Large intestine (tissue), 3 donors: ENCODE data around the gene THEM4. TPM values are rescaled to one million over a fixed set of nuclear protein-coding genes. Genes with fewer than 3 reads are reported as not detected.
A peak's percentile ranks its signal among the peaks of the same experiment; 100 is the strongest.

Experiments used
- DNase-seq, 2 donors: peaks; one replicate each; pipeline versions ENCODE4 v3.0.0 to v3.0.0-alpha.2; 2013
- H3K27ac ChIP-seq: one replicate; pipeline ENCODE4 v1.5.1; 2013; ENCODE audit warnings: low read length
- H3K27me3 ChIP-seq: 2 replicates; pipeline ENCODE4 v1.6.1; 2013; ENCODE audit warnings: low read length; ENCODE audit not compliant: control insufficient read depth, insufficient read depth
- H3K36me3 ChIP-seq: 2 replicates; pipeline ENCODE4 v1.6.1; 2013; ENCODE audit warnings: low read length; ENCODE audit not compliant: control insufficient read depth, insufficient read depth
- H3K4me1 ChIP-seq: one replicate; pipeline ENCODE4 v1.6.1; 2013; ENCODE audit warnings: low read length; ENCODE audit not compliant: control insufficient read depth, insufficient read depth
- H3K4me3 ChIP-seq: one replicate; pipeline ENCODE4 v1.5.1; 2013; ENCODE audit warnings: low read length
- H3K9me3 ChIP-seq: one replicate; pipeline ENCODE4 v1.6.1; 2013; ENCODE audit warnings: mild to moderate bottlenecking, low read depth, low read length, moderate library complexity; ENCODE audit not compliant: control insufficient read depth
- WGBS: methylation state at CpG from one replicate; pipeline ENCODE4 v1.1.5; 2013; ENCODE audit warnings: low lambda C conversion rate; ENCODE audit not compliant: insufficient coverage; 5-methylcytosine and 5-hydroxymethylcytosine counted together
- polyA plus RNA-seq: library from polyadenylated mRNA; unstranded; fragments of 120-200 nt; gene quantifications from one replicate; pipeline ENCODE4 v1.2.1, GENCODE V29; 2013

The THEM4 gene
- polyA plus RNA-seq, 1 donor, result 40.7 TPM

DNA sequence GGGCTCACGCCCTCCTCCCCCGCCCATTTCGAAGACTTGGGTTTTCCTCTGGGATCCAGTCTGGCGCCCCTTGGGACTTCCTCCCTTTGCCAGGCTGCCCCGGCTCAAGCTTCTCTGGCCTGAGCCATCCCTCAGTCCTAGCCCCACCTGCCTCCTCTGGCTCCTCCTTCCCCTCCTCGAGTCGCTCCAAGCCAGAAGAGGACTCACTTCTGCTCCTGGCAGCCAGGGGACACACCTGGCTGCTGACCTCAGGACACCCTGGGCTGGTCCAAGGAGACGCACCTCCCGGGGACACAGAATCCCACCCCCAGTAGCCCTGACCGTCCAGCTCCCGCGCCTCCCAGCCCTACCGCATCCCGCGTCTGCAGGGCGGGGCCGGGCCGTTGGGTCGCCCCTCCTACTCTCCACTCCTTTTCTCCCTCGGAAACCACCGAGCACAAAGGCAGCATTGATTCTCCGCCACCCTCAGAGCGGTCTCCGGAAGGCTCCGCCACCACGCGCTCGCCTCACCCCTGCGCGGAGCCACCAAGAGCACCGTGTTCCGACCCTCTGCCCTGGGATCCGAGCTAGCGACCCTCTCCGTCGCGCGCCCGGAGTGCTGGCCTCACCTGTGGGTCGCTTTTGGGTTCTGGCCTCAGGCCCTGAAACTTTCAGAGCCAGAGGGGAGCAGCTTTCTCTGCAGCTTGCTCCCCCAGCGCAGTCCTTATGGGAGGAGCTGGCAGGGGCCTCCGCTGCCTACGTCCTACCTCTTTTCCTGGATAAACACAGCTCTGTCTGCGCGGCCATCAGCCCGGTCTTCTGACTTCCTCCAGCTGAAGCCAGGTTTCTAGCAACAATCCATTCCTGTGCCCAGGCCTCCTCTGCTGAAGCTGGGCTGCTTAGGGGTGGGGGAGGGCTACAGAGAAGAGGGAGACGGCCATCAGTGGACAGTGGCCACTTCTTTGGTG is 69.6 kb downstream of the THEM4 start, which contains the start of gene C2CD4D:
Gene C2CD4D (minus strand): TSS at position 364 of the 947 bp plus-strand sequence. CDS start 831 bp downstream, outside the sequence.
- WGBS, result no CpG with 5 or more reads among the region's 47 CpGs
- DNase-seq, result peak; percentile 78 to 92
- peak within 1 kb of the TSS; percentile 70 for H3K27ac ChIP-seq
- peaks cover 30% of the 10 kb centered on the region for H3K27me3 ChIP-seq
- H3K4me1 ChIP-seq, result peaks cover 25% of the 10 kb centered on the region
- H3K4me3 ChIP-seq, result peak within 1 kb of the TSS; percentile 47
- H3K36me3 ChIP-seq, result no peaks in the 10 kb centered on the region
- H3K9me3 ChIP-seq, result peaks cover 4% of the 10 kb centered on the region

DNA sequence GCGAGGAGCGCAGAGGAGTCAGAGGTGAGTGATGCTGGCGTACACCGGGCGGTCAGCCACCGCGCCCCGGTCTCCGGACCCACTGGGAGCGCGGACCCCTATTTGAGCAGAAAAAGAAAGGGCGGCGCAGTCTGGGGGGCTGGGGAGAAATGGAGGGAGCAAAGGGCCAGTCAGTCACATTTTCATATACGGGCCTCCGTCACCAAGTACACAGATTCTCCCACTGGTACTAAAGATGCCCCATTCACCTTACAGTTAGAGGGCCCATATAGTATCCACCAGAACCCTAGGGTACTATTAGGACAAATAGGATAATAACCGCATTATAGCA is 70.3 kb downstream of the THEM4 start:
- no CpG with 5 or more reads among the region's 16 CpGs for WGBS
- Histone ChIP-seq H3K27me3 (peaks cover 30% of the 10 kb centered on the region), H3K27ac (no peak overlapping the region)

DNA sequence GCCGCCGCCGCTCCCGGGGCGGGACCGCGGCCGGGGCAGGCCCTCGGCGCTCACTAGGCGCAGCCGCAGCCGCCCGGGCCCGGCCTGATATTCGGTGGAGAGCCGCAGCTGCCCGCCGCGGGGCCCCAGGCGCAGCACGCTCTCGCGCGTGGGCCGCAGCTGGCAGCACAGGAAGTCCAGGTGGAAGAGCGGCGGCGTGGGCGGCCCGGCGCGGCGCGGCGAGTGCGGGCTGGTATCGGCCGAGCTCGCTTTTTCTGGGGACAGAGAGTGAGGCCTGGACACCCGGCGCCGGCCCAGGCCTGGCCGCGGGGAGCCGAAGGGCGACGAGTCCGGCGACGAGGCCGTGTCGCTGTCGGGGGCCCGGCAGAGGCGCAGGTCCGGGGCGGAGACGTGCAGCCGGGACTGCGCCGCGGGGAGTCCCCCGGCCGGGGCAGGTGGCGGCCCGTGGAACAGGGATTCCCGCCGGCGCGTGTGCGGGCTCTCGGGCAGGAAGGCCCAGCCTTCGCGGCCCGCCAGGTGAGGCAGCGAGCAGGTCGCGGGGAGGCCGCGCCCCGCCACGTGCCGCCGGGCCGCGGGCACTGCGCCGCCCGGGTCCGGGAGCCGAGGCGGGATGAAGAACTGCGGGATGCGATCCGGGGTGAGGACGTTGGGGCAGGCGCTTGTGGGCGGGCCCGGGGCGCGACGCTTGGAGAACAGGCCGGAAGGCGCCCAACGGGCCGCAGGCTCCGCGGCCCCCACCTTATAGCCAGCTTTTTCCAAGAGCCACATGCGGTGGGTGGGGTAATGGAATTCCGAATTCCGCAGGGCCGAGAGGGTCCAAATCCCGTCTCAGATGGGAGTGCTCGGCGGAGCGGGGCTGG is 70.9 kb downstream of the THEM4 start:
- no peaks in the 10 kb centered on the region for H3K36me3 ChIP-seq
- DNase-seq, result peak in 1 of 2 donors; percentile 70
- no CpG with 5 or more reads among the region's 117 CpGs for WGBS
- peak overlapping the region; percentile 47 for H3K4me3 ChIP-seq
- H3K27ac ChIP-seq, result no peak overlapping the region
- peaks cover 30% of the 10 kb centered on the region for H3K27me3 ChIP-seq
- peaks cover 4% of the 10 kb centered on the region for H3K9me3 ChIP-seq
- H3K4me1 ChIP-seq, result peaks cover 27% of the 10 kb centered on the region

More for the DNA sequence above, 70.3 kb downstream of the THEM4 start:
- no peak for DNase-seq
- Histone ChIP-seq H3K36me3 (no peaks in the 10 kb centered on the region), H3K4me1 (peaks cover 27% of the 10 kb centered on the region), H3K9me3 (peaks cover 4% of the 10 kb centered on the region), H3K4me3 (peak overlapping the region; percentile 47)

DNA sequence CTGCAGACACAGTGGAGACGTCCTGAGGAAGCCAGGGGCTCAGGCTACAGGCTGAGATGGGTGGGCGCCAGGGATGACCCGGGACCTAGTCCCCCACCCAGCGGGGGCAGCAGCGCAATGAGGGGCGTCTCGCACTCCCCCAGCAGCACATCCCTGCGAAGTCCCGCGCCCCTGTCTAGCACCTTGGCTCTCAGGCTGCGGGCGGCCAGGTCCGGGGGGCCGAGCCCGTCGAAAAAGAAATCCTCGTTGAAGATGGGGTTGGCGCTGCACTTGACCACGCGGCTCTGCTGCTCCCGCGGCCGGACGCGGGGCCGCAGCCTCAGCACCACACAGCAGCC is 71.5 kb downstream of the THEM4 start:
- Histone ChIP-seq H3K4me1 (peaks cover 27% of the 10 kb centered on the region), H3K36me3 (no peaks in the 10 kb centered on the region), H3K9me3 (peaks cover 4% of the 10 kb centered on the region), H3K27me3 (peaks cover 30% of the 10 kb centered on the region), H3K27ac (no peak overlapping the region), H3K4me3 (no peak overlapping the region)
- DNase-seq, result no peak
- no CpG with 5 or more reads among the region's 26 CpGs for WGBS

DNA sequence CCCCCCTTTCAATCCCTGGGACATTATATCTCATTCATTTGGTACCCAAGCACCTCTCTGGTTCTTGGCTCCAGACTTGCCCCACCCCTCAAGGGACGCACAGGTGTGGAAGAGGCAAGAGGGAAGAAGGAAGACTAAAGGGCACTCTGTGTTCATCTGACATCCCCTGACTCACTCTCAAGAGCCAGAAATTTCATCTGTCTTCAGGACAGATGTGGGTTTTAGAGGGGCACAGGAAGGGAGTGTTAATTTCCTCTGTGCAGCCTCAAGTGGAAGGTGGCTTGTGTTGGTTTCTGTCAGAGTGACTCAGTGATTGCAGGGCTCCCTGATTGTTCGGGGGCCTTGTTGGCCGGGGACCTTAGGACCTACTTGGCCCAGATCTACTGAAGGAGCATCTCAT is 72.1 kb downstream of the THEM4 start:
- no peak overlapping the region for H3K4me3 ChIP-seq
- no CpG with 5 or more reads among the region's 3 CpGs for WGBS
- H3K36me3 ChIP-seq, result no peaks in the 10 kb centered on the region
- H3K9me3 ChIP-seq, result peaks cover 4% of the 10 kb centered on the region
- peaks cover 30% of the 10 kb centered on the region for H3K4me1 ChIP-seq
- no peak for DNase-seq
- peaks cover 30% of the 10 kb centered on the region for H3K27me3 ChIP-seq
- H3K27ac ChIP-seq, result no peak overlapping the region

DNA sequence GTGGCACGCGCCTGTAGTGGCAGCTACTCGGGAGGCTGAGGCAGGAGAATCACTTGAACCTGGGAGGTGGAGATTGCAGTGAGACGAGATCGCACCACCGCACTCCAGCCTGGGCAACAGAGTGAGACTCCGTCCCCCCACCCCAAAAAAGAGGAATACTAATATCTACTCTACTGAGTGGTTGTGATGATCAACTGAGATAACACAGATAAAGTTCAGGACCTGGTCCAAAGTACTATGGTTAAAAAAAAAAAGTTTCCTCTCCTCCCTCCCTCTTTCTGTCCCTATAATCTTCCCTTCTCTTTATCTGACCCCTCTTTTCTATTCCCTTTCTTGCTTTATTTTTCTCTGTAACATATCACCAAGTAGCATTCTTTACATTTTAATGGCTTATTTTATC is 73.7 kb downstream of the THEM4 start:
- Histone ChIP-seq H3K4me1 (peaks cover 38% of the 10 kb centered on the region), H3K9me3 (peaks cover 7% of the 10 kb centered on the region)

DNA sequence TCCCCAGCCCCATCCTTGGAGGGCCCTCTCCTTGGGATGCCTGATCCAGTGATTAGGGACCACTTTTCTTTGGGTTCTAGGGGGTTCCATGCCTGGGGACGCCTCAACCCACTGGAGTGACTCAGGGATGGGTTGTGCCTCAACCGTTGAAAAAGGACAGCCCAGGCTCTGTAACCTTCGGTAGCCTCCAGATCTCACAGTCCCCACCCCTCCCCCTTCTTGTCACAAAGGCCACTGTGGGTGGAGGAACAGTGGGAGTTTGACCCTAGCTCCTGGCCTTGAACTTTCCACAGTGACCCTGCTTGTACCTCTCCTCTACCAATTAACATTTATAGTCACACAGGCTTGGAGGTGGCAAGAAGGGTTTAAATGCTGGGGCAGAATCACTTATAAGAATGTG is 75.1 kb downstream of the THEM4 start:
- DNase-seq, result no peak
- Histone ChIP-seq H3K4me1 (peaks cover 33% of the 10 kb centered on the region), H3K27me3 (peaks cover 16% of the 10 kb centered on the region), H3K9me3 (peaks cover 7% of the 10 kb centered on the region), H3K27ac (no peak overlapping the region), H3K4me3 (no peak overlapping the region), H3K36me3 (no peaks in the 10 kb centered on the region)
- no CpG with 5 or more reads among the region's 3 CpGs for WGBS

More for the DNA sequence above, 73.7 kb downstream of the THEM4 start:
- no CpG with 5 or more reads among the region's 7 CpGs for whole genome bisulfite sequencing
- Histone ChIP-seq H3K36me3 (no peaks in the 10 kb centered on the region), H3K4me3 (no peak overlapping the region), H3K27ac (no peak overlapping the region), H3K27me3 (peaks cover 27% of the 10 kb centered on the region)
- no peak for DNase-seq

DNA sequence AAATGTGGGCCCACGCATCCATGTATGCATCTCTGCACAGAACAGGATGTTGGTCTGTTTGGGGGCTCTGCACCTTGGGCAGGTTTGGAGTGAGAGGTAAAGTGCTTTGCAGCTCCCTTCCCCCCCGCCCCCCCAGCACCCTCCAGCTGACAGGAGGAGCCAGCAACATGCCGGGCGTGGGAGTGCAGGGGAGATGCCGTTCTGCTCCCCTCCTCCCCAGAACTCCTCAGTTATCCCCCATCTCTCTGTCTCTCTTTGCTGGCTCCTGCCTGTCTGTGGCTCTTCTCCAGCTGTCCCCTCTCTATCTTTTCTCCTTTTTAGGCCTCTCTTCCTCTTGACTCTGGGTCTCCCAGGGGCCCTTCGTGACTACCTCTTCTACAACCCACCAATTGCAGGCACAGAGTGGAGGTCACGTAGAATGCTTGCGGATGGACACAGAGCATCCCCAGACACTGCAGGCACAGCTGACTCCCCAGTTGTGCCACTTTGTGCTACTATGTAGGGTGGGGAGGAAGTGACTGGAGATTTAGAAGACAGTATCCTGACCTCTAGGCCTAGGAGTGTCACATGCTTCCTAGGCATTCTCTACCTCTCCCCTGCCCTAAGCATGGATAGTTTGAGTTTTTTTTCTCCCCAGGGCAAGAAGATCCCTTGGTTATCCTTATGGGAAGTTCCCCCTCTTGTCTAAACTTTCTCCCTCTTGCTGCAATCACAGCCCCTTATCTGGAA is 76.0 kb downstream of the THEM4 start:
- peaks cover 31% of the 10 kb centered on the region for H3K4me1 ChIP-seq
- no peak overlapping the region for H3K27ac ChIP-seq
- H3K36me3 ChIP-seq, result no peaks in the 10 kb centered on the region
- whole genome bisulfite sequencing, result no CpG with 5 or more reads among the region's 8 CpGs
- peaks cover 9% of the 10 kb centered on the region for H3K27me3 ChIP-seq
- H3K9me3 ChIP-seq, result peaks cover 3% of the 10 kb centered on the region
- no peak overlapping the region for H3K4me3 ChIP-seq
- DNase-seq, result no peak

DNA sequence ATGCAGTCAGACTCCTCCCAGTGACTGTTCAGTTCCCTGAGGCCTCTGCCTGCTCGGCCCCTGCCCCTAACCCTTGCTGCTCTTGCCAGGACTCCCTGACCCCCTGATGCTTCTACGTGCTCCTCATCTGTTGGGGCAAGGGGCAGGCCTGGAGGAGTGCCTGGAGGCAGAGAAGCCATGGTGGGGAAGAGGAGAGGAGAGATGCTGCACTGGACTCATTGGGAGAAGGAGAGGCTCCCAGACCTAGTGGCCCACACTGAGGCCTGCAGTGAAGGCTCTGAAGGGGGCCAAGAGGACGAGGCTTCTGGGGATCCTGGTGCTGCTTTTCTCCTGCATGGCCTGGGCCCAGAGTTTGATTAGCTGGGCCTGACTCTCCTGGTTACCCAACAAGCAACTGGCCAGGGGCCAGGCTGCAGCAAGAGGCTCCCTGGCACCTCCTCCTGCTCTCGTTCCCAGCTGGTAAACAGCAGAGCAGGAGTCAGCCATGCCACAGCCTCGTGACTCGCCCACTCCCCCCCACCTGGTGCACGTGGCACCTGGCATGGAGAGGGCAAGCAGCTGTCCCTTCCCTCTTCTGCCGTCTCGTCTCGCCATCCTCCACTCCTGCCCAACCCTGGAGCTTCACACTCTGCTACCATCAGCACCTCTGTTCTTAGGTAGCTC is 76.9 kb downstream of the THEM4 start:
- Histone ChIP-seq H3K9me3 (peaks cover 3% of the 10 kb centered on the region), H3K27me3 (peaks cover 7% of the 10 kb centered on the region), H3K4me1 (peaks cover 31% of the 10 kb centered on the region), H3K36me3 (no peaks in the 10 kb centered on the region), H3K4me3 (no peak overlapping the region), H3K27ac (peak overlapping the region; percentile 63)
- WGBS, result 45% methylated on average over 4 of the region's 10 CpGs
- DNase-seq, result peak in 1 of 2 donors; percentile 53
